ENCODE measurements around the gene NR1I3. TPM values are rescaled to one million over a fixed set of nuclear protein-coding genes. Genes with fewer than 3 reads are reported as not detected.

The NR1I3 gene
- total and polyA plus RNA-seq, 2 of the 13 experiments (the other 11 are each of a cell fraction or from before 2014, with no cell fraction given), result 0.62 to 0.95 TPM

- TF ChIP-seq ZBTB4 (CRISPR knock-in tag; IDR thresholded peaks at IDR 0.05; ENCODE audit: borderline replicate concordance) (no peak), HMGXB4 (CRISPR knock-in tag; IDR thresholded peaks at IDR 0.05; ENCODE audit: borderline replicate concordance in 1 of 2, low read depth in 1 of 2) (no peak; a peak in 1 of 4 replicates), DRAP1 (CRISPR knock-in tag; IDR thresholded peaks at IDR 0.05) (peak; percentile 55), ZNF296 (CRISPR knock-in tag; conservative IDR thresholded peaks at IDR 0.05) (no peak), SALL1 (CRISPR knock-in tag; IDR thresholded peaks at IDR 0.05) (peak; percentile 70), TCF7L2 (IDR thresholded peaks at IDR 0.05; ENCODE audit: low read depth, low read length) (peak; percentile 82; the same call in 1 of the 2 replicates), FOXA1 (IDR thresholded peaks at IDR 0.05) (no peak), FOXA1 (CRISPR knock-in tag; IDR thresholded peaks at IDR 0.05) (peak; percentile 81), GATA4 (IDR thresholded peaks at IDR 0.05; ENCODE audit: borderline replicate concordance, low read depth) (peak; percentile 98), ZNF142 (CRISPR knock-in tag; IDR thresholded peaks at IDR 0.05) (no peak), SOX5 (CRISPR knock-in tag; IDR thresholded peaks at IDR 0.05; ENCODE audit: borderline replicate concordance) (peak; percentile 83), CEBPG (CRISPR knock-in tag; IDR thresholded peaks at IDR 0.05) (peak; percentile 96), CTCF (CRISPR knock-in tag; IDR thresholded peaks at IDR 0.05) (no peak), EHMT2 (IDR thresholded peaks at IDR 0.05; ENCODE audit: borderline replicate concordance, low read depth, low read length) (peak; percentile 82), TBL1XR1 (IDR thresholded peaks at IDR 0.05; ENCODE audit: borderline replicate concordance, low read length, partially characterized antibody) (peak; percentile 79)
Observed at GRCh38 chr1:161223805-161224694, 14.0 kb downstream of the NR1I3 start (continued).
